GM19043 (cell line): ENCODE measurements around the gene LIPE.

ENCODE experiments used
- ATAC-seq: cut with Tn5 transposase; IDR thresholded peaks from one replicate; pipeline ENCODE4 v1.9.1; 2021; ENCODE audit warnings: low read depth; ENCODE audit not compliant: unreplicated experiment

The LIPE gene

DNA sequence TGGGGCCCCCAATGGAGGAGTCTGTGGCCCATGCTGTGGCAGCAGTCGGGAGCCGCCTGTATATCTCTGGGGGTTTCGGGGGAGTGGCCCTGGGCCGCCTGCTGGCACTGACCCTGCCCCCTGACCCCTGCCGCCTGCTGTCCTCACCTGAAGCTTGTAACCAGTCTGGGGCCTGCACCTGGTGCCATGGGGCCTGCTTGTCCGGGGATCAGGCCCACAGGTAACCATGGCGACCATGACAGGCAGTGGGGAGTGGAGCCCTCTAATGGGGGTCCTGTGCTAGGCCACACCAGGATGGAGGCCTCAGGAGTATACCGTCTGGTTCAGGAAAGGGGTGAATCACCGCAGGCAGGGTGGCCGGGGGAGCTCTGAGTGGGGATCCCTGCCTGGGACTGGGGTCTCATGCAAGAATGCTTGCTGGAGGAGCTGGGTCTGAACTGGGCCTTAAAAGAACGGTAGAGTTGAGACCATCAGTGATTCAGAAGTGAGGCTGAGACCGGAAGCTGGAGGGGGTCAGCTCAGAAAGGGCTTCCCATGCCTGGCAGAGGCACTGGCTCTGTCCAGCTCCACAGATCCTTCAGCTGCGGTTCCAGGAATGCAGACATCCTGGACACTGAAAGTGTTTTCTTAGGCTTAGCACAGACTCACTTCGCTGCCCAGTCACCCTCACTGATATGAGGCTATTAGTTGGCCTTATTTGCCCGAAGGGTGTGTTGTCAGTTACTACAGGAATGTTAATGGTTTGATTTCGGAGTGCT, 66.2 kb downstream of the LIPE start:
- ATAC-seq, result no peak

DNA sequence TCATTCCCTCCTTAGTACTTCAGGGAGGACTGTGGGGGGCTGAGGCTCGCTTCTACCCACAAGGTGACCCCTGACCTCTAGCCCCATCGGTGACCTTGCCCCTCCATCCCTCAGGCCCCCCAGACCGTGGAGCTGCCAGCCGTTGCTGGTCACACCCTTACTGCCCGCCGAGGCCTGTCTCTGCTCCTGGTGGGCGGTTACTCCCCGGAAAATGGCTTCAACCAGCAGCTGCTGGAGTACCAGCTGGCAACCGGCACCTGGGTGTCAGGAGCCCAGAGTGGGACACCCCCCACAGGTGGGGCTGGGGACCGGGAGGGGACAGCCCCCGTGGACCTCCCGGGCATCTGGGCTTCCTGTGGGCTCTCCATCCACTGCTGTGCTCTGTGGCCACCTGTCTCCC, 69.9 kb downstream of the LIPE start:
- no peak for ATAC-seq

DNA sequence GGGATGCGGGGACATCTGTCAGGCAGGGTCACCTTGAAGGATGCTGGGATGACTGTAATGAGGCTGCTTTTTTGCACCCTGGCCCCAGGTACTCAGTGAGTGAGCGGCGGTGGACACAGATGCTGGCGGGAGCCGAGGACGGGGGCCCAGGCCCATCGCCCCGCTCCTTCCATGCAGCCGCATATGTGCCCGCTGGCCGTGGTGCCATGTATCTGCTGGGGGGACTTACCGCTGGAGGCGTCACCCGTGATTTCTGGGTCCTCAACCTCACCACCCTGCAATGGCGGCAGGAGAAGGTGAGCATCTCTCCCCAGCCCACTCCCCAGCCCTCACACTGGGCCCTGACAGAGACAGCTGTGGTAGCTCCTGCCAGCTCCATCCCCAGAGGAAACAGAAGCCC, 70.5 kb downstream of the LIPE start:
- no peak for ATAC-seq

DNA sequence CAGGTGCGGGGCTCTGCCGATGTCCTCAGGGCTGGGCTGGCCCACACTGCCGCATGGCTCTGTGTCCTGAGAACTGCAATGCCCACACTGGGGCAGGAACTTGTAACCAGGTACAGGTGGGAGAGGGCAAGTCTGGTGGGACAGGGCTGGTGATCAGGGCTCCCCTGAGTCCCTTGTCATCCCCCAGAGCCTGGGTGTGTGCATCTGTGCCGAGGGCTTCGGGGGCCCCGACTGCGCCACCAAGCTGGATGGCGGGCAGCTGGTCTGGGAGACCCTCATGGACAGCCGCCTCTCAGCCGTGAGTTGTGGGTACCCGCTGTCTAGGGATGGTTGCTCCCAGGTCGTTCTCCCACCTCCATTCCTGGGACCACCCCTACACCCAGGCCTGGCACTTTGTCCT, 71.3 kb downstream of the LIPE start:
- ATAC-seq, result no peak

DNA sequence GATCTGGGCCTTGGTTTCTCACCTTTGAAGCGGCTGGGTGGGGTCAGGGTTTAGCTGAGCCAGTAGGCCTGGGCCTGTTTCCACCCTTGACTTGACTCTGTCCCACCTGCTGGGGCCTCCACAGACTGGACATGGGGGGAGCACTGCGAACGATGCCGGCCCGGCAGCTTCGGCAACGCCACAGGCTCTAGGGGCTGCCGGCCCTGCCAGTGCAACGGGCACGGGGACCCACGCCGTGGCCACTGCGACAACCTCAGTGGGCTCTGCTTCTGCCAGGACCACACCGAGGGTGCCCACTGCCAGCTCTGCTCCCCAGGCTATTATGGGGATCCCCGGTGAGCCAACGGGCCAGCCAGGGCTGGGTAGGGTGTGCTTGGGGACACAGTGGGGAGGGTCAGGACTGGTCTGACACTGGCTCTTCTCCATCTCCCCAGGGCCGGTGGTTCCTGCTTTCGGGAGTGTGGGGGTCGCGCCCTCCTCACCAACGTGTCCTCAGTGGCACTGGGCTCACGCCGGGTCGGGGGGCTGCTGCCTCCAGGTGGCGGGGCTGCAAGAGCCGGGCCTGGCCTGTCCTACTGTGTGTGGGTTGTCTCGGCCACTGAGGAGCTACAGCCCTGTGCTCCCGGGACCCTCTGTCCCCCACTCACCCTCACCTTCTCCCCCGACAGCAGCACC, 73.7 kb downstream of the LIPE start:
- no peak for ATAC-seq

DNA sequence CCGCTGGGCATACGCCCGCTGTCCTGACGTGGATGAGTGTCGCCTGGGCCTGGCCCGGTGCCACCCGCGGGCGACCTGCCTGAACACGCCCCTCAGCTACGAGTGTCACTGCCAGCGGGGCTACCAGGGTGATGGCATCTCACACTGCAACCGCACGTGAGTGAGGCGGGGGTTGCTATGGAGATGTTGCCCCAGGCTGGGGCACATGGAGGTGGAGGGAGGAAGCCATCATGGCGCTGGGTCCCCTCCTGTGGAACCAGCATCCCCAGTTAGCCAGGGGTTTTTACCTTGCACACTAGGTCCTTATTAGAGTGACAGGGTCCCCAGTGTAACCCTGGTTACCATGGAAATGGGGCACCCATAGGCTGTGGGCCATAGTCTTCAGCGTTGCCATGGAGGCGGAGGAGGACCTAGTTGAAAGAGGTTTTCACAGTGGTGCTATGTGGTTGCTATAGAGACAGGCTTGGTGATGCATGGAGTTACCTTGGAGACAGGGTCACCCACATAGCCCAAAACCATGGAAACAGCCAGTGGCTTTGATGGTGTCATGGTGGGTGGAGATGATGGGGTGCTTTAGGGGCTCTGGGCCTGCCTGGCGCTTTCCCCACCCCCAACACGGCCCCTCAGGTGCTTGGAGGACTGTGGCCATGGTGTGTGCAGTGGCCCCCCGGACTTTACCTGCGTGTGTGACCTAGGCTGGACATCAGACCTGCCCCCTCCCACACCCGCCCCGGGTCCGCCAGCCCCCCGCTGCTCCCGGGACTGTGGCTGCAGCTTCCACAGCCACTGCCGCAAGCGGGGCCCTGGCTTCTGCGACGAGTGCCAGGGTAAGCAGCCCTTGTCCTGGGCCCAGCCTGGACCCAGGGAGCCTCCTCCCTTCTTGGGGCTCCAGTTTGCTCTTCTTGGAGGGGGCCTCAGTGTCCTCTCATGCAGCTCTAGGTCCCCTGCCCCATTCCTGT, 74.6 kb downstream of the LIPE start:
- ATAC-seq, result no peak
